AG09309 (cell line): ENCODE data around the gene TBCE.

ENCODE experiments used
- DNase-seq: peaks from one replicate; pipeline ENCODE4 v3.0.0-alpha.2; 2010; ENCODE audit warnings: low read depth
- H3K4me3 ChIP-seq: 2 replicates; pipeline ENCODE4 v1.5.1; 2011; ENCODE audit warnings: mild to moderate bottlenecking, low read depth, low read length, moderate library complexity; ENCODE audit not compliant: control insufficient read depth
- CTCF ChIP-seq: IDR thresholded peaks from 2 replicates; pipeline ENCODE4 v1.5.1; 2011; ENCODE audit warnings: mild to moderate bottlenecking, low read depth, low read length, inconsistent platforms; ENCODE audit not compliant: insufficient read depth, control insufficient read depth; ENCODE audit errors: missing control alignments

TBCE gene

DNA sequence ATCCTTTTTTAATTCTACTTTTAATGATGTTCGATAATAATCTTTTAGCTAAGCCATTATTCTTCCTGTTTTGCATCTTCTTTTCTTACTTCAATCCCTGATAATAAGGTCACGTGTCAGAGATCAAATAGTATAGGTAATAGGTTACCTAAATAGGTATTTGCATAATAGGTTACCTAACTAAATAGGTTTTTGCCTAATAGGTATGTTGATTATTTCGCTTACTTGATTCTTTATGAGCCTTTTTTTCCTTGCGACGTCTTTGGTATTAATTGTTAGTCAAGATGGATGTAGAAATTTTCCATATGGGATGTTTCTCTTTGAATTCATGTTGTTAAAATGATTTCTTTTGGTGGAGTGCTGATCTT, 36.3 kb upstream of the TBCE start:
- no peak for DNase-seq
- TF ChIP-seq CTCF: no peak
- no peak overlapping the region for H3K4me3 ChIP-seq

- no peak for TF ChIP-seq CTCF
- no peak for DNase-seq
- H3K4me3 ChIP-seq: no peak overlapping the region
Observed at GRCh38 chr1:235331401-235331800, 35.8 kb upstream of the TBCE start.

DNA sequence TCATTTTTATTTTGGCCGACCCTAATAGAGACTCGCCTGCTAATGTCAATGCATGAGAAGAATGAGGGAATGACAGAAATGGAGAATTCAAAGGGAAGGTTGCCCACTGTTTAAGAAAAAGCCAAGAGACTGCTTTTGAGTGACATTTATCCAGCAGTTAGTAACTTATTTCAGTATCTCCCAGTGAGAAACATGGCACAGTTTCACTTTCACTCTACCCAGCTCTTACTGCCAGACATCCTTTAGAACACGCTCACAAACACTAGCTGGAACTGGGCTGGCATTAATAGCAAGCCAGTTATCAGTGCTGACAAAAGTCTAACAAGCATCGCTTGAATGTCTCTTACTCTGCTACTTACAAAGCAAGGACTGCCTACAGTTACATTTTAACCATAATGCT, 30.3 kb upstream of the TBCE start:
- no peak for TF ChIP-seq CTCF
- no peak overlapping the region for H3K4me3 ChIP-seq
- DNase-seq: no peak

- DNase-seq: no peak
- H3K4me3 ChIP-seq: no peak overlapping the region
- no peak for TF ChIP-seq CTCF
Observed at GRCh38 chr1:235339746-235340145, 27.5 kb upstream of the TBCE start.

DNA sequence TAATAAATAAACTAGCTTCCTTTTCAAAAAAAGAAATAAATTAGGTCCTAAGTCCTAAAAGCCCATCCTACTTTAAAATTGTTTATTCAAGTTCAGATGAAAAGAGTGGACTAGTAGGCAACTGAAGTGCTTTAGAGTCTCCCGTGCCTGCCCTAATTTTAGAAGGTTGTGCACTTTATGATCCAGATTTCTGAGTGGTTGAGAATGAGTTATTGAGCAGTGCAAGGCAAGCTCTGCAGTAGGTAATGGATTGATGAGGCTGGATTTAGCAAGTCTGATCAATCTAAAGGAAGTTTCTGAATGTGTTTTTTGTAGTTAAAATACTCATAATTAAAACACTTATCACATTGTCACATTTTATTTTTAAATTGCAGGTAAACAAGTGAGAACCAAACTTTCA, 25.9 kb upstream of the TBCE start:
- H3K4me3 ChIP-seq: no peak overlapping the region
- DNase-seq: no peak
- no peak for TF ChIP-seq CTCF

- no peak for TF ChIP-seq CTCF
- H3K4me3 ChIP-seq: no peak overlapping the region
- no peak for DNase-seq
Observed at GRCh38 chr1:235342039-235342438, 25.2 kb upstream of the TBCE start.

- no peak for TF ChIP-seq CTCF
- no peak overlapping the region for H3K4me3 ChIP-seq
- no peak for DNase-seq
Observed at GRCh38 chr1:235342471-235342870, 24.8 kb upstream of the TBCE start.
